Cardiac septum (tissue), 1 donor: ENCODE results near the gene LRWD1. TPM values are rescaled to one million over a fixed set of nuclear protein-coding genes. Genes with fewer than 3 reads are reported as not detected.
"Not testable (repeated sequence)": the region's sequence is repeated elsewhere in the genome, so short reads cannot be mapped to it uniquely, and the experiment has no call there.

Experiments used
- DNase-seq: peaks from one replicate; pipeline ENCODE4 v3.0.0-alpha.2; 2020; ENCODE audit warnings: low spot score
- intact Hi-C: fragments of 100-400 bp; cut with DNase I; formaldehyde crosslinking; loops from one replicate; pipeline ENCODE4 v1.14.0; 2022
- total RNA-seq: library from RNA; stranded (reverse); fragmentation: NEBNext Ultra II Directional; extraction: Animal tissue kit (Norgen Biotek cat#: 25700); gene quantifications from one replicate; pipeline ENCODE4 v1.2.1, GENCODE V29; 2021
- donor health status: DM: no; HTN: no; CAD: no.

Gene LRWD1
- total RNA-seq, 1 donor from 2014 or later = 9.9 TPM

GRCh38 chr7:102490529-102491075 lies 25.8 kb downstream of the LRWD1 start:
- intact Hi-C loops = not testable (repeated sequence)
- DNase-seq = peak; percentile 71

- intact Hi-C loops, DNase-seq: not testable (repeated sequence)
Observed at GRCh38 chr7:102493220-102493935, 28.6 kb downstream of the LRWD1 start.

- intact Hi-C loops, DNase-seq: not testable (repeated sequence)
Observed at GRCh38 chr7:102494026-102494425, 29.2 kb downstream of the LRWD1 start.

- intact Hi-C loops, DNase-seq: not testable (repeated sequence)
Observed at GRCh38 chr7:102494473-102495149, 29.8 kb downstream of the LRWD1 start.

DNA sequence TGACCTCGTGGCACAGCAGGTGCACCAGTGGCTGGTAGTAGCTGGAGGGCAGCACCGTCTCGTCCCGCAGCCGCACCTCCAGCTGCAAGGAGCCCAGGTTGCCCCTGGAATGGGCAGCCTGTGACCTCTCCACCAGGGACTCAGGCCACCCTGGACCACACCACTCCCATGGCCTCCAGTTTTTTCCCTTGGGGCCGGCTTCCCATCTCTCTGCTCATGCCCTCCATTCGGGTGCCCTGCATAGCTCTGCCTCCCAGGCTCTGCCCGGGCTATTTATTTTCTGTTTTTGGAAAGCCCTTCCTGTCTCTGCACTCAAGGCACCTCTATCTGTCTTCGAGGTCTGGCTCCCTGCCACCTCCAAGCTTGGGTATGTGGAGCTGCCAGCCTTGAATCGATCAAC lies 32.1 kb downstream of the LRWD1 start:
- intact Hi-C loops = not testable (repeated sequence)
- DNase-seq = peak; percentile 70

GRCh38 chr7:102497308-102497707 lies 32.5 kb downstream of the LRWD1 start:
- intact Hi-C loops = not testable (repeated sequence)
- DNase-seq = peak; percentile 75

- DNase-seq, intact Hi-C loops: not testable (repeated sequence)
Observed at GRCh38 chr7:102498321-102498720, 33.5 kb downstream of the LRWD1 start.

- DNase-seq, intact Hi-C loops: not testable (repeated sequence)
Observed at GRCh38 chr7:102503141-102503540, 38.4 kb downstream of the LRWD1 start.

DNA sequence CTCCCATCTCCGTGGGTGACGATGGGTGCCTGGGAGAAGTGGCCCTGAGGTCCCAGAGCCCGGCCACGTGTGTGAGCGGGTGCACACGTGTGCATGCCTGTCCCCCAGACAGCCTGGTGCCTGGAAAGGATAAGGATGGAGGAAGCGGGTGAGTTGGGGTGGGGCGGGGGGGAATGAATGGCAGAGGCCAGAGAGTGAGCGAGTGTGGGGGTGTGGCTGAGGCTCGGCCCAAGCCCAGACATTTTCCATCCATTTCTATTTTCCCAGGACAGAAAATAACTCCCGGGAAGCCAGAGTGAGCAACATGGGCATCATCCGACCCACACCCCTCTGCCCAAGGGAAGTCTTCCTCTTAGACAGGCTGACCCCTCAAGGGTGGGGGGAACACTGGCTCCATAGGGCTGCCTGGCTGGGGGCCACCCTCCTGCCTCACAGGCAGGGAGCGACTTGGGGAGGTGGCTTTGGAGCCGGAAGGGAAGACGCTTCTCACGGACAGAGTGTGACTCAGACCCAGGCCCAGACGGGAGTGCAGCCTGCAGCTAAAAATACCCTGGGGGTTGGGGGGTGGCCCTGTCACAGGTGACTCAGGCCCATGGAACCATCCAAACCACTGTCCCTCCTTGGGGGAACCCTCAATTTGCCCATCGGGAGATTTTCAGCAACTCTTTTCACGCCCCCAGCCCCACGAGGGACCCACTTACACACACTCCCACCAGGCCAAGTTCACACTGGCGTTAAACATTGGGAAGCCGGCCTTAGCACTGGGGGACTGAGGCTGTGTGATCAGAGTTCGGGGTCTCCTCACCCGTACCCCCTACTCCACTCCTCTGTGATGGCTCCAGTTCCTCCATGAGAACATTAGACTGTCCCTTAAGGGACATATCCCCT lies 40.8 kb downstream of the LRWD1 start:
- intact Hi-C loops = not testable (repeated sequence)
- peak; percentile 68 for DNase-seq

DNA sequence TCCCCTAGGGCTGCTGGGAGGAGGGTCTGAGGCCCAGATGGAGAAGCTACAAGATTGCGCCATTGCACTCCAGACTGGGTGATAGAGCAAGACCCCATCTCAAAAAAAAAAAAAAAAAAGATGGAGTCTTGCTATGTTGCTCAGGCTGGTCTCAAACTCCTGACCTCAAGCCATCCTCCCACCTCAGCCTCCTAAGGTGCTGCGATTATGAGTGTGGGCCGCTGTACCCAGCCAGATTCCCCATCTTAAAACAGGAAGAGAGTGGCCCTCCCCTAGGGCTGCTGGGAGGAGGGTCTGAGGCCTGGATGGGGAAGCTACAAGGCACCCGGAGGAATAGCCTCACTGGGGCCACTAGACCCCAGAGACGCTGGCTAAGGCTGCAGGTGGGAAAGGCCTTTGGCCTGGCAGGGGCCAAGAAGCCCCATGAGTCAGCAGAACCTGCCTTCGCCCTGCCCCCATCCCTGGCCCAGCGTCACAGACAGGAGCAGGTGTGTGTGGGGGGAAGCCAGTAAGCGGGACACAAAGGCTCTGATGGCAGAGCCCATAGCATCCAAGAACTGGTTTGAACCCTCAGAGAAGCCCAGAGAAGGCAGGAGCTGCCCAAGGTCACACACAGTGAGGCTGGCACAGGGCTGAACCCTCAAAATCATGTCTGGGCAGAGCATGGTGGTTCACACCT lies 42.8 kb downstream of the LRWD1 start:
- DNase-seq, intact Hi-C loops: not testable (repeated sequence)

DNA sequence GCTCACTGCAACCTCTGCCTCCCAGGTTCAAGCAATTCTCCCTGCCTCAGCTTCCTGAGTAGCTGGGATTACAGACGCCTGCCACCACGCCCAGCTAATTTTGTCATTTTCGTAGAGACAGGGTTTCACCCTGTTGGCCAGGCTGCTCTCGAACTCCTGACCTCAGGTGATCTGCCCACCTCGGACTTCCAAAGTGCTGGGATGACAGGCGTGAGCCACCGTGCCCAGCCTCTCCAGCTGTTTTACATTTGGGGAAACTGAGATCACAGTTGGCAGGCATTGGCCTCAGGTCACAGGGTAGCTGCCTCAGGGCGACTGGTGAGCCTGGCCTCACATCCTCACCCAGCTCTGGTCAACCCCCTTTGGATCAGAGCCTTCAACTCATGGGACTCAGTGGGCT lies 45.8 kb downstream of the LRWD1 start:
- DNase-seq, intact Hi-C loops: not testable (repeated sequence)

DNA sequence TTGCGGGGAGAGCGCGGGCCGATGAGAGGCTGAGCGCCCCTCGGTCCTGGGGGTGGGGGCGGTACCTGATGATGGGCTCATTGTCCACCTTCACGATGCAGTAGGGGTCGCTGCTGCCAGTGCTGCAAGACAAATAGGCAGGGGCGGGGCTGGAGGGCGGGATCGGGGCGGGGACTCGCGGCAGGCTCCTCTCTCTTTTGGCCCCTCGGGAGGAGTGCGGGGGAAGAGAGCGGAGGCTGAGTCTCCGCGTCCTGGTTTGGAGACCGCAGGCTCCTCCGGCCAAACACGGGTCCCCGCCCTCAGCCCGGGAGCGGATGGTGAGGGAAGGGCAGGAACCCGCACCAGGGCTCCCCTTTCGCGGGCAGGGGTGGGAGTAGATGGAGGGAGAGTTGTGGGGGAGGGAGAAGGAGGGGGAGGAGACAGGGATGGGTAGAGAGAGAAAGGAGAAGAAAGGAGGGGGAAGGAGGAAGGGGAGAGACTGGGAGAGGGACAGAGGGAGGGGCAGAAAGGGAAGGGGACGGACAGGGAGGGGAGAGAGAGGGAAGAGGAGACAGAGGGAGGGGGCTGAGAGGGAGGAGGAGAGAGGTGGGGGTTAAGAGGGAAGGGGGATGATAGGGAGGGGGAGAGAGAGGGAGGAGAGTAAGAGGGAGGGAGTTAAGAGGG lies 47.2 kb downstream of the LRWD1 start:
- DNase-seq, intact Hi-C loops: not testable (repeated sequence)

DNA sequence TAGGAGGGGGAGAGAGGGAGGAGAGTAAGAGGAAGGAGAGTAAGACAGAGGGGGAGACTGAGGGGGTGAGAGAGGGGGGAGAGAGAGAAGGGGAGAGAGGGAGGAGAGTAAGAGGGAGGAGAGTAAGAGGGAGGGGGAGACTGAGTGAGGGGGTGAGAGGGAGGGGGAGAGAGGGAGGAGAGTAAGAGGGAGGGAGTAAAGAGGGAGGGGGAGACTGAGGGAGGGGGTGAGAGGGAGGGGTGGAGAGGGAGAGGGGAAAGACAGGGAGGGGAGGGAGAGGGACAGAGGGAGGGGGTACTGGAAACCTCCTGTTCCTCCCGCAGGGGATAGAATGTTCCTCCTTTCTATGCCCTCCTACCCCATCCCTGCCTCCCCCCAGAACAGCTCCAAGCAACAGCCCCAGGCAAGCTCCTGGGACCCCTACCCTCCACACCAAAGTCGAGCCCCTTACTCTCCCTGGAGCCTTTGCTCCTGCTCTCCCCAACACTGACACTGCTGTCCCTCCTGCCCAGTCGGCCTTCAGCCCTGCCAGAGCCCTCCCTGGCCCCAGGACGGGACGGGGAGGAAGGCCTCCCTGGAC lies 47.9 kb downstream of the LRWD1 start:
- intact Hi-C loops = not testable (repeated sequence)
- DNase-seq = peak; percentile 74

- intact Hi-C loops, DNase-seq: not testable (repeated sequence)
Observed at GRCh38 chr7:102514881-102515721, 50.3 kb downstream of the LRWD1 start.

GRCh38 chr7:102515889-102516288 lies 51.1 kb downstream of the LRWD1 start:
- intact Hi-C loops, DNase-seq: not testable (repeated sequence)

GRCh38 chr7:102516951-102517350 lies 52.2 kb downstream of the LRWD1 start:
- intact Hi-C loops, DNase-seq: not testable (repeated sequence)

DNA sequence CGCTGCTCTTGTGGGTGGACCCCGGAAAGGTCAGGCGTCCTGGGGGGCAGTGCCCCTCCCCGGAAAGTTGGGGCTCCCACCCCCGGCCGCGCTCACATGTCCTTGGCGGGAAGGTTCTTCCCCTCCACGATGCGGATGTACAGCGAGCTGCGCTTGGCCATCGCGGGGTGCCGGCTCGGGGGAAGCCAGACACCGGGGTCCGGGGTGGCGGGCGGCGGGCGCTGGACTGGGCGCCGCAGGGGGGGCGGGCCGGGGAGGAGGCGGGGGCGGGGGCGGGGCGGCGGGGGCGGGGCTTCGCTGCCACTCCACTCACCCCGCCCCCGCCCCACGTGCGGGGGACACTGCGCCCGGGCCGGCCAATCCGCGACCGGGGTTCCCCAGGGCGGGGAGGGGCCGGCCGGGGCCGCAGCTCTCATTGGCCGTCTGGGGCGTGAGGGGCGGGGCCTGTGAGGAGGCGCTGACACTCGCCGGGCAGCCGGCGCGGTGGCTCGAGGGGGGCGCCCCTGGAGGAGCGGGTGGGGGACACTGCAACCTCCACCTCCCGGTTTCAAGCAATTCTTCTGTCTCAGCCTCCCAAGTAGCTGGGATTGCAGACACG lies 52.9 kb downstream of the LRWD1 start, which contains the start of gene RASA4B:
RASA4B (minus strand) TSS at position 228 of the 598 bp plus-strand sequence; CDS start at position 161, 67 bp downstream.
- intact Hi-C loops = not testable (repeated sequence)
- peak; percentile 54 for DNase-seq
